Suprapubic skin (tissue), 4 donors: ENCODE measurements around the gene PPP6R3. TPM values are rescaled to one million over a fixed set of nuclear protein-coding genes. Genes with fewer than 3 reads are reported as not detected.

Experiments used
- DNase-seq, 2 donors: peaks; one replicate each; pipeline ENCODE4 v3.0.0-alpha.2; 2019; ENCODE audit warnings: low spot score in 2 of 2
- H3K27ac ChIP-seq: fragments of 200-600 bp; sonication (generic); one replicate; pipeline ENCODE4 v1.5.1; 2019
- H3K27me3 ChIP-seq: fragments of 200-600 bp; sonication (generic); one replicate; pipeline ENCODE4 v1.5.1; 2019
- H3K36me3 ChIP-seq: fragments of 200-600 bp; sonication (generic); one replicate; pipeline ENCODE4 v1.5.1; 2019
- H3K4me1 ChIP-seq: fragments of 200-600 bp; sonication (generic); one replicate; pipeline ENCODE4 v1.5.1; 2019
- H3K4me3 ChIP-seq: fragments of 200-600 bp; sonication (generic); one replicate; pipeline ENCODE4 v1.5.1; 2019; ENCODE audit warnings: mild to moderate bottlenecking
- H3K9me3 ChIP-seq: fragments of 200-600 bp; sonication (generic); one replicate; pipeline ENCODE4 v1.5.1; 2019
- CTCF ChIP-seq, 2 donors: fragments of 200-600 bp in 1 of 2; fragments of 450-650 bp in 1 of 2; sonication (generic) in 1 of 2; IDR thresholded peaks; one replicate each; pipeline ENCODE4 v1.5.1; 2016 to 2019; ENCODE audit warnings: antibody characterized with exemption in 2 of 2, mild to moderate bottlenecking in 1 of 2, moderate library complexity in 1 of 2
- EP300 ChIP-seq: sonication (generic); formaldehyde crosslinking; IDR thresholded peaks from one replicate; pipeline ENCODE4 v1.6.1; 2017; ENCODE audit warnings: antibody characterized with exemption
- POLR2A ChIP-seq, 2 donors: fragments of 450-650 bp; IDR thresholded peaks; one replicate each; pipeline ENCODE4 v1.6.1; 2017; ENCODE audit warnings: antibody characterized with exemption in 2 of 2, mild to moderate bottlenecking in 2 of 2, moderate library complexity in 2 of 2
- POLR2AphosphoS5 ChIP-seq, 3 donors: sonication (generic); formaldehyde crosslinking; IDR thresholded peaks; one replicate each; pipeline ENCODE4 v1.6.1; 2017; ENCODE audit warnings: antibody characterized with exemption in 3 of 3
- WGBS: methylation state at CpG from one replicate; pipeline ENCODE4 v1.1.5; 2018; 5-methylcytosine and 5-hydroxymethylcytosine counted together
- total RNA-seq, 4 donors: library from RNA; depleted of rRNA; stranded (reverse); fragments of >200 nt; gene quantifications; one replicate each; pipeline ENCODE4 v1.1.0, GENCODE V29; 2016

PPP6R3 gene
- total RNA-seq, 4 donors from 2014 or later, result 81.8 to 197 (median 97.0) TPM

GRCh38 chr11:68594123-68594522 is 133.6 kb downstream of the PPP6R3 start:
- H3K9me3 ChIP-seq, result no peaks in the 10 kb centered on the region
- H3K27me3 ChIP-seq, result no peaks in the 10 kb centered on the region
- TF ChIP-seq POLR2AphosphoS5 (IDR thresholded peaks at IDR 0.05), result no peak
- TF ChIP-seq CTCF (IDR thresholded peaks at IDR 0.05), result no peak
- no peak for TF ChIP-seq POLR2A (IDR thresholded peaks at IDR 0.05)
- no peak for TF ChIP-seq EP300
- WGBS, result 94% methylated on average over 4 of the region's 4 CpGs
- H3K4me3 ChIP-seq, result no peak overlapping the region
- H3K36me3 ChIP-seq, result peaks cover 86% of the 10 kb centered on the region
- no peak for DNase-seq
- H3K27ac ChIP-seq, result no peak overlapping the region
- H3K4me1 ChIP-seq, result no peaks in the 10 kb centered on the region

- Histone ChIP-seq H3K27ac (no peak overlapping the region), H3K4me1 (no peaks in the 10 kb centered on the region), H3K36me3 (peaks cover 90% of the 10 kb centered on the region), H3K9me3 (no peaks in the 10 kb centered on the region), H3K4me3 (no peak overlapping the region), H3K27me3 (no peaks in the 10 kb centered on the region)
- DNase-seq, result no peak
- TF ChIP-seq EP300 (no peak), POLR2AphosphoS5 (IDR thresholded peaks at IDR 0.05) (no peak), POLR2A (IDR thresholded peaks at IDR 0.05) (no peak), CTCF (IDR thresholded peaks at IDR 0.05) (no peak)
- 86% methylated on average over 4 of the region's 4 CpGs for WGBS
These were observed 135.7 kb downstream of the PPP6R3 start for GRCh38 chr11:68596231-68596630.

- Histone ChIP-seq H3K27ac (no peak overlapping the region), H3K9me3 (no peaks in the 10 kb centered on the region), H3K4me3 (no peak overlapping the region), H3K27me3 (no peaks in the 10 kb centered on the region), H3K4me1 (no peaks in the 10 kb centered on the region), H3K36me3 (peaks cover 90% of the 10 kb centered on the region)
- 91% methylated on average over 7 of the region's 7 CpGs for WGBS
- DNase-seq, result no peak
- TF ChIP-seq CTCF (IDR thresholded peaks at IDR 0.05) (no peak), POLR2A (IDR thresholded peaks at IDR 0.05) (no peak), EP300 (no peak), POLR2AphosphoS5 (IDR thresholded peaks at IDR 0.05) (no peak)
These were observed 138.5 kb downstream of the PPP6R3 start for GRCh38 chr11:68598816-68599653.

- Histone ChIP-seq H3K27me3 (no peaks in the 10 kb centered on the region), H3K9me3 (no peaks in the 10 kb centered on the region), H3K4me3 (no peak overlapping the region), H3K36me3 (peaks cover 97% of the 10 kb centered on the region), H3K27ac (no peak overlapping the region), H3K4me1 (no peaks in the 10 kb centered on the region)
- no peak for TF ChIP-seq POLR2A (IDR thresholded peaks at IDR 0.05)
- no peak for TF ChIP-seq POLR2AphosphoS5 (IDR thresholded peaks at IDR 0.05)
- DNase-seq, result no peak
- WGBS, result 90% methylated on average over 7 of the region's 7 CpGs
These were observed 140.6 kb downstream of the PPP6R3 start for GRCh38 chr11:68601147-68601546.

GRCh38 chr11:68609761-68610160 is 149.2 kb downstream of the PPP6R3 start:
- Histone ChIP-seq H3K4me1 (no peaks in the 10 kb centered on the region), H3K27me3 (no peaks in the 10 kb centered on the region), H3K27ac (no peak overlapping the region), H3K36me3 (peaks cover 93% of the 10 kb centered on the region), H3K9me3 (no peaks in the 10 kb centered on the region), H3K4me3 (no peak overlapping the region)
- no peak for DNase-seq
- WGBS, result 90% methylated on average over 13 of the region's 13 CpGs
- TF ChIP-seq CTCF (IDR thresholded peaks at IDR 0.05) (no peak), POLR2A (IDR thresholded peaks at IDR 0.05) (no peak), POLR2AphosphoS5 (IDR thresholded peaks at IDR 0.05) (no peak), EP300 (no peak)
